Small intestine (tissue), 7 donors: ENCODE results near the gene SLC12A7. TPM values are rescaled to one million over a fixed set of nuclear protein-coding genes. Genes with fewer than 3 reads are reported as not detected.
"Not testable (repeated sequence)": the region's sequence is repeated elsewhere in the genome, so short reads cannot be mapped to it uniquely, and the experiment has no call there.

Experiments used
- DNase-seq, 2 donors: peaks; one replicate each; pipeline versions ENCODE4 v3.0.0 to v3.0.0-alpha.2; 2013
- FAIRE-seq: peaks from 2 replicates; lab custom pipeline; 2012; peaks lifted over from hg19 to GRCh38; lab: Jason Lieb, UNC
- H3K27ac ChIP-seq, 3 donors: one replicate each; pipeline ENCODE4 v1.5.1; 2013; ENCODE audit warnings: low read length in 2 of 3, mild to moderate bottlenecking in 2 of 3, control low read depth in 1 of 3, inconsistent platforms in 1 of 3, low read depth in 1 of 3, moderate library complexity in 1 of 3
- H3K27me3 ChIP-seq, 3 donors: one replicate each; pipeline ENCODE4 v1.6.1; 2013; ENCODE audit warnings: low read length in 3 of 3, inconsistent platforms in 1 of 3; ENCODE audit not compliant: control insufficient read depth in 3 of 3, insufficient read depth in 3 of 3
- H3K36me3 ChIP-seq, 3 donors: one replicate each; pipeline ENCODE4 v1.6.1; 2013; ENCODE audit warnings: low read length in 3 of 3, inconsistent platforms in 1 of 3, low read depth in 1 of 3, mild to moderate bottlenecking in 1 of 3, moderate library complexity in 1 of 3; ENCODE audit not compliant: control insufficient read depth in 3 of 3, insufficient read depth in 2 of 3
- H3K4me1 ChIP-seq, 3 donors: one replicate each; pipeline ENCODE4 v1.6.1; 2013; ENCODE audit warnings: low read length in 2 of 3, inconsistent platforms in 1 of 3, low read depth in 1 of 3, mild to moderate bottlenecking in 1 of 3, moderate library complexity in 1 of 3; ENCODE audit not compliant: control insufficient read depth in 3 of 3, insufficient read depth in 2 of 3
- H3K4me3 ChIP-seq, 3 donors: one replicate each; pipeline ENCODE4 v1.5.1; 2013; ENCODE audit warnings: low read length in 3 of 3, control low read depth in 1 of 3, inconsistent platforms in 1 of 3, low read depth in 1 of 3, mild to moderate bottlenecking in 1 of 3, moderate library complexity in 1 of 3
- H3K9me3 ChIP-seq, 2 donors: one replicate each; pipeline ENCODE4 v1.6.1; 2013; ENCODE audit warnings: low read depth in 1 of 2, low read length in 1 of 2; ENCODE audit not compliant: control insufficient read depth in 2 of 2, insufficient read depth in 1 of 2
- WGBS, 3 donors: extraction: QIAGEN DNeasy Blood & Tissue Kit; methylation state at CpG; one replicate each; pipeline ENCODE4 v1.1.7; 2013; 5-methylcytosine and 5-hydroxymethylcytosine counted together
- polyA plus RNA-seq, 4 donors: library from polyadenylated mRNA; stranded (reverse) in 3 of 4; unstranded in 1 of 4; fragments of 200-250 nt in 3 of 4; fragments of 120-200 nt in 1 of 4; gene quantifications; one replicate each; pipeline versions ENCODE4 v1.2.1 to v1.2.3, GENCODE V29; 2013
- donor health status: healthy with polysubstance abuse.
- donor health status: control.
- donor health status: control.
- donor health status: Bipolar disorder and iron deficiency.
- donor health status: healthy.

SLC12A7 gene
- polyA plus RNA-seq, 4 donors: 32.7 to 79.9 (median 44.5) TPM

- not testable (repeated sequence) for H3K27me3 ChIP-seq, H3K4me3 ChIP-seq, H3K9me3 ChIP-seq, FAIRE-seq, H3K36me3 ChIP-seq, DNase-seq, H3K27ac ChIP-seq
- 93 to 94% (median 93%) methylated on average over 2 of the region's 2 CpGs for WGBS, 3 donors
- H3K4me1 ChIP-seq: peaks cover 0 to 38% (median 3%) of the 10 kb centered on the region in 3 donors
Measured at GRCh38 chr5:1125695-1126094, 13.8 kb upstream of the SLC12A7 start.

- Histone ChIP-seq H3K9me3 (no peaks in the 10 kb centered on the region), H3K4me1 (peaks cover 0 to 31% (median 3%) of the 10 kb centered on the region in 3 donors), H3K36me3 (no peaks in the 10 kb centered on the region), H3K4me3 (no peak overlapping the region), H3K27me3 (no peaks in the 10 kb centered on the region), H3K27ac (no peak overlapping the region)
- no peak for DNase-seq
- no peak for FAIRE-seq
- WGBS, 3 donors: 55 to 90% (median 76%) methylated on average over 6 of the region's 6 CpGs
Measured at GRCh38 chr5:1125030-1125357, 13.1 kb upstream of the SLC12A7 start.

DNA sequence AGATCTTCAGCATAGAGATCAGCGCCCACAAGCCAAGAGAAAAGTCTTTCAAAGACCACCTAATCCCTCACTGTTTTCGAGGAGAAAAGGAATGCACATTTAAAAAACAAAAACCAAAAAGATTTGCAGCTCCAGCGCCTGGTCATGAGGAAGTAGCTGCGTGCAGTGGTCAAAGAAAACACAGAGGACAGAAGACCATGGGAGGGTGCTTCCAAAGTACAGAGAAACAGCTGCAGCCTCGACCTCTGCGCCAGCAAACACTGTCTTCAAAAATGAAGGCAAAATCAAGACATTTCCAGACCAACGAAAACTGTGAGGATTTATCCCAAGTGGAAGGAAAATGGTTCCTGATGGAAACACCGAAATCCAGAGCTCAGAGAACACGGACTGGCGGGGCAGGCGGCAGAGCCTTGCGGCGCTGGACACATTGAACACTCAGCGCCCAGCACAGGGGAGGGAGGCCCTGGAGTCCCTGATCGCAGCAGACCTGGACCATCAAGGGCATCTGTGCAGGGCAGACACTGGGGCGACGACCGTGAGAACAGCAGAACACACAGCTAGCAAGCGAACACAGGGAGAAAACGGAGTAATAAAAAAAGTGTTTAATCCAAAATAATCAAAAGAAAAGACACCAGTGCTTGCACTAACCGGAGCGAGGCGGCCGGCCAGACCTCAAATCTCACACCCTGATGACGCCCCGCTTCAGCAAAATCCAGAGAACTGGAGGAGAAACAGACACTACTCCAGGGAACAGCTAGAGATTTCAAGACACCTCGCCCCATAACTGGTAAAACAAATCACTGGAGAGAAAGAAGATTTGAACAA, 12.6 kb upstream of the SLC12A7 start:
- Histone ChIP-seq H3K4me1 (peaks cover 2 to 33% (median 3%) of the 10 kb centered on the region in 3 donors), H3K27ac (peak overlapping the region in 1 of 3 donors; percentile 33), H3K4me3 (no peak overlapping the region), H3K36me3 (no peaks in the 10 kb centered on the region), H3K9me3 (no peaks in the 10 kb centered on the region), H3K27me3 (no peaks in the 10 kb centered on the region)
- WGBS, 3 donors: 78 to 87% (median 81%) methylated on average over 26 to 27 of the region's 27 CpGs
- DNase-seq: no peak
- FAIRE-seq: no peak

DNA sequence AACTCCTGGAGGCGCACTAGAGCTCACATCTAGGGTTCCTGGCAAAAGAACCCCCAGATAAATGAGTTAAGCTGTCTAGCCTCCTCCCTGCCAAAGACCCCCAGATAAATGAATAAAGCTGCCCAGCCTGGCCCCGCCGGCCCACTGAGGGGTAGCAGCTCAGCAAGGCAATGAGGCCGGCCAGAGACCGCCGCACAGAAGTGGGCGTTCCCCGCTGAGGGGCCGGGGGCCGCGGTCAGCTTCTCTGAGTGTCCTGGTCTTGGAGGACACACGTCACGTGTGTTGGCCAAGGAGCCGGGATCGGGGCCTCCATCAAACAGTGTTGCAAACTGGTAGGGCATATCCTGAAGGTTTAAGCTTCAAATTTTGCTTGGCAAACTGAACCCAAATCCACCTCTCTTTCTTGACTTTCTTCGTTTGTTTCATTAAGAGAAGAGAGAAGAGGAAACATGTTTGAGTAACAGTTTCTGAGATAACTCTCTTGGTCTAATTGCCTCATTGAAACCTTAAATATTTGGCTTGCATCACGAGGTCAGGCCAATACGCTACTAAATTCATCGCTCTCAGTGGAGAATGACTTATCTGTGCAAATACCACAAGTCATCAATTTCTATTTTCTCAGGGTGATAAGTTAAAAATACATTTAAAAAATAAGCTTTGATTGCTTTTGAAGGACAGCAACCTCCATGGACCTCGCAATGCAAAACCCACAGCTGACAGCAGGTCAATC, 11.7 kb upstream of the SLC12A7 start:
- Histone ChIP-seq H3K4me1 (peaks cover 3 to 41% (median 6%) of the 10 kb centered on the region in 3 donors), H3K36me3 (no peaks in the 10 kb centered on the region), H3K4me3 (no peak overlapping the region), H3K27me3 (no peaks in the 10 kb centered on the region), H3K27ac (peak overlapping the region in 1 of 3 donors; percentile 36), H3K9me3 (no peaks in the 10 kb centered on the region)
- 84 to 90% (median 84%) methylated on average over 20 of the region's 20 CpGs for WGBS, 3 donors
- no peak for FAIRE-seq
- no peak for DNase-seq

DNA sequence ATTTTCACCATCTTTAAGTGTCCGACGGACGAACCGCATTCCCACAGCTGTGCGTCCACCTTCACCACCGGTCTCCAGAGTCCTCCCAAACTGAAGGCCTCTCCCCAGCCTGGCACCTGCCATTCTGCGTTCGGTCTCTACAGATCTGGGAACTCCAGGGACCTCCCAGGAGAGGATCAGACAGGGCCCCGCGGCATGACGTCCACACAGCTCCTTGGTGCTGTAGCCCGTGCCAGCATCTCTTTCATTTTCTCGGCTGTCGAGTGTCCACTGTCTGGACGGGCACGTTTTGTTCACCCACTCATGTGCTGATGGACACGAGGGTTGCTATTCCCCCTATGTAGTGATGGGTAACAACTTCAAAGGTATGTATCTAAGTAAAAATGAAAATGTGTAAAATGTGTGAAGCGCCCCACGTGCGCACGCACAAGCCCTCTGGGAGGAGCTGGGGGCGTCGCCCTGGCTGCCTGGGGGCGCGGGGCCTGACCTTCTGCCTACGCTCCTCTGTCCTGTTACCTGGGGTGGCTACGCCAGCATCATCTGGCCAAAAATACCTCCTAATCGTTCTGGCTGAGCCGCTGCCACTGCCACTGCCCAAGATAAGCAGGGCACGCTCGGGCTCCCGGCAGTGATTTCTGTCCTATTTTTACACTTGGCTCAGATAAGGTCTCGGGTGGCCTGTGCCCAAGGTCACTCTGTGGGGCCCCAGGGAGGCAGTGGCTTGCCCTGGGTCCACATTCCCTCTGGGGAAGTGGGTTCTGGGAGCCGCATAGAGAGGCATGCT, 10.8 kb upstream of the SLC12A7 start:
- no peaks in the 10 kb centered on the region for H3K36me3 ChIP-seq
- peak overlapping the region in 1 of 3 donors; percentile 36 for H3K27ac ChIP-seq
- FAIRE-seq (no peak), DNase-seq (no peak)
- WGBS, 3 donors: 74 to 87% (median 75%) methylated on average over 34 of the region's 34 CpGs
- no peaks in the 10 kb centered on the region for H3K27me3 ChIP-seq
- H3K4me3 ChIP-seq: no peak overlapping the region
- H3K4me1 ChIP-seq: peaks cover 5 to 41% (median 6%) of the 10 kb centered on the region in 3 donors
- H3K9me3 ChIP-seq: no peaks in the 10 kb centered on the region

DNA sequence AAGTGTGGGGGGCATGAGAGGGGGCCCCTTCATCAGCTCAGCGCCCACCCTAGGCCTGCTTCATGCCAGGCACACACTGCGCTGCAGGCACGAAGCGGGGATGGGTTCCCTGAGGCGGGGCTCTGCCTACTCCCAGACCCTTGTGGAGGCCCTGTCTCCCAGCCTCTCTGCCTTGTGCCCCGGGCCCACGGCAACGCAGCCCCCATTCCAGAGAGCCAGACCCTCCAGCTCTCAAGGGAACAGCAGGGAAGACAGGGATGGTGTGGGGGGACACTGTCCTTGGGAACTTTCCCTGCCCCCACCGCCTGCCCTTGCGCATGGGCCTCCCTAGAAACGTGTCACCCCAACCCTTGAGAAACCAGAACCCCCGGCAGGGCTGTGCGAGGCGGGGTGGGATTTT, 10.0 kb upstream of the SLC12A7 start:
- Histone ChIP-seq H3K9me3 (no peaks in the 10 kb centered on the region), H3K27ac (no peak overlapping the region), H3K4me3 (no peak overlapping the region), H3K36me3 (no peaks in the 10 kb centered on the region), H3K4me1 (peaks cover 5 to 45% (median 6%) of the 10 kb centered on the region in 3 donors), H3K27me3 (no peaks in the 10 kb centered on the region)
- 91 to 95% (median 91%) methylated on average over 14 of the region's 14 CpGs for WGBS, 3 donors
- FAIRE-seq: no peak
- no peak for DNase-seq

DNA sequence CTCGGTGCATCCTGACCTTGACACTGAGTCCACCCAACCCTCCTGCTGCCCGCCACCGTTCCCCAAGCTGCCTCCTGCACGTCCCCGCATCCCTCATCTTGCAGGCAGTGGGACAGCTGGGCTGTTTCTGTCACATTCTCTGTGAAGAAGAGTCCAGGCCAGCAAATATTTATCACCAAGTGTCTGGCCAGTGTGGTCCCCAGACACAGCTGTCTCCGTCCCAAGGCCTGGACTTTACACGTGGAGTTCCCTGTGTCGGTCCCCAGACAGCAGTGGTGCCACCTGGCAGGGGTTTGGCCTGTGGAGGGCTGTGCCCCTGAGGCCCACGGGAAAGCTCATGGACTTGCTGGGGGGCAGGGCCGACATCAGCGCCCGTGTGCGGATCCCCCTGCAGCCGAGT, 9.2 kb upstream of the SLC12A7 start:
- Histone ChIP-seq H3K36me3 (no peaks in the 10 kb centered on the region), H3K27ac (no peak overlapping the region), H3K4me3 (no peak overlapping the region), H3K4me1 (peaks cover 5 to 45% (median 6%) of the 10 kb centered on the region in 3 donors), H3K9me3 (no peaks in the 10 kb centered on the region), H3K27me3 (no peaks in the 10 kb centered on the region)
- WGBS, 3 donors: 79 to 89% (median 85%) methylated on average over 14 of the region's 14 CpGs
- FAIRE-seq (no peak), DNase-seq (no peak)
